ENCODE data around the gene RAP2C.
A peak's percentile ranks its signal among the peaks of the same experiment; 100 is the strongest.
"Not testable (repeated sequence)": the region's sequence is repeated elsewhere in the genome, so short reads cannot be mapped to it uniquely, and the experiment has no call there.

Gene RAP2C

GRCh38 chrX:132199941-132200340 is 19.3 kb downstream of the RAP2C start:
- peak; percentile 3 for DNase-seq (ENCODE audit: low read depth, low spot score)

GRCh38 chrX:132193872-132194574 is 25.2 kb downstream of the RAP2C start:
- no peak for DNase-seq (ENCODE audit: low read depth, low spot score)

GRCh38 chrX:132191938-132192337 is 27.3 kb downstream of the RAP2C start:
- no peak for DNase-seq (ENCODE audit: low read depth, low spot score)

GRCh38 chrX:132188175-132188574 is 31.1 kb downstream of the RAP2C start:
- no peak for DNase-seq (ENCODE audit: low read depth, low spot score)

GRCh38 chrX:132187451-132187850 is 31.8 kb downstream of the RAP2C start:
- no peak for DNase-seq (ENCODE audit: low read depth, low spot score)

- no peak for DNase-seq (ENCODE audit: low read depth, low spot score)
Measured at GRCh38 chrX:132184871-132185270, 34.4 kb downstream of the RAP2C start.

- no peak for DNase-seq (ENCODE audit: low read depth, low spot score)
Measured at GRCh38 chrX:132181364-132181763, 37.9 kb downstream of the RAP2C start.

GRCh38 chrX:132180929-132181328 is 38.3 kb downstream of the RAP2C start:
- DNase-seq (ENCODE audit: low read depth, low spot score): no peak

GRCh38 chrX:132173647-132174046 is 45.6 kb downstream of the RAP2C start:
- no peak for DNase-seq (ENCODE audit: low read depth, low spot score)

- DNase-seq (ENCODE audit: low read depth, low spot score): no peak
Measured at GRCh38 chrX:132171881-132172280, 47.4 kb downstream of the RAP2C start.

- DNase-seq (ENCODE audit: low read depth, low spot score): no peak
Measured at GRCh38 chrX:132171478-132171877, 47.8 kb downstream of the RAP2C start.

- no peak for DNase-seq (ENCODE audit: low read depth, low spot score)
Measured at GRCh38 chrX:132169554-132169953, 49.7 kb downstream of the RAP2C start.

GRCh38 chrX:132165651-132166050 is 53.6 kb downstream of the RAP2C start:
- no peak for DNase-seq (ENCODE audit: low read depth, low spot score)

- DNase-seq (ENCODE audit: low read depth, low spot score): no peak
Measured at GRCh38 chrX:132165005-132165404, 54.2 kb downstream of the RAP2C start.

GRCh38 chrX:132163094-132163493 is 56.2 kb downstream of the RAP2C start:
- DNase-seq (ENCODE audit: low read depth, low spot score): not testable (repeated sequence)

GRCh38 chrX:132153166-132153565 is 66.1 kb downstream of the RAP2C start:
- DNase-seq (ENCODE audit: low read depth, low spot score): no peak
